GM18505 (cell line): ENCODE results near the gene L3MBTL4.

Source experiments
- ATAC-seq: cut with Tn5 transposase; IDR thresholded peaks from one replicate; pipeline ENCODE4 v1.9.1; 2021; ENCODE audit not compliant: unreplicated experiment
- POLR2A ChIP-seq: IDR thresholded peaks from 4 replicates; pipeline ENCODE4 v1.6.1; 2011; ENCODE audit warnings: borderline replicate concordance; ENCODE audit not compliant: insufficient read depth, insufficient read length; ENCODE audit errors: extremely low read depth

L3MBTL4 gene

GRCh38 chr18:5930789-5931188, 483.9 kb downstream of the L3MBTL4 start:
- no peak for ATAC-seq
- TF ChIP-seq POLR2A: no peak

- TF ChIP-seq POLR2A: no peak
- ATAC-seq: no peak
Measured at GRCh38 chr18:5918205-5918858, 496.4 kb downstream of the L3MBTL4 start.

GRCh38 chr18:5914951-5915350, 499.8 kb downstream of the L3MBTL4 start:
- no peak for TF ChIP-seq POLR2A
- ATAC-seq: no peak

- no peak for TF ChIP-seq POLR2A
- ATAC-seq: no peak
Measured at GRCh38 chr18:5914016-5914415, 500.7 kb downstream of the L3MBTL4 start.

GRCh38 chr18:5912566-5912965, 502.1 kb downstream of the L3MBTL4 start:
- TF ChIP-seq POLR2A: no peak
- ATAC-seq: no peak

- no peak for ATAC-seq
- TF ChIP-seq POLR2A: no peak
Measured at GRCh38 chr18:5909125-5909524, 505.6 kb downstream of the L3MBTL4 start.
